HEK293 (cell line): ENCODE measurements around the gene PHF21A.

Source experiments
- CTCF ChIA-PET: fragments of 350-600 bp; formaldehyde crosslinking; extraction: SDS; loops from one replicate; lab custom pipeline; 2021; ENCODE audit warnings: antibody characterized with exemption; lab: Yijun Ruan, JAX
- POLR2A ChIA-PET: fragments of 300-600 bp; formaldehyde crosslinking; extraction: SDS; loops from one replicate; lab custom pipeline; 2020; ENCODE audit warnings: antibody characterized with exemption, inconsistent platforms; lab: Yijun Ruan, JAX
- H3K27ac ChIP-seq: fragments of 200-500 bp; sonication (Bioruptor generic); 2 replicates; pipeline ENCODE4 v1.5.1; 2014; ENCODE audit warnings: low read depth, low read length, control low read depth, inconsistent platforms; ENCODE audit errors: extremely low read depth
- H3K36me3 ChIP-seq, 2 experiments: fragments of 200-500 bp in 1 of 2; sonication (Bioruptor generic) in 1 of 2; 1 replicate in 1 of 2; 2 replicates in 1 of 2; pipeline ENCODE4 v1.5.1; 2014 to 2017; ENCODE audit warnings: inconsistent platforms in 2 of 2, low read length in 2 of 2; ENCODE audit not compliant: control insufficient read depth in 2 of 2, insufficient read depth in 1 of 2
- H3K4me1 ChIP-seq: fragments of 200-500 bp; sonication (Bioruptor generic); 2 replicates; pipeline ENCODE4 v1.5.1; 2014; ENCODE audit warnings: mild to moderate bottlenecking, low read length, inconsistent platforms; ENCODE audit not compliant: control insufficient read depth, insufficient read depth
- H3K4me3 ChIP-seq: 2 replicates; pipeline ENCODE4 v1.5.1; 2011; ENCODE audit warnings: low read depth, mild to moderate bottlenecking, control low read depth, low read length, moderate library complexity
- H3K9me3 ChIP-seq: fragments of 200-500 bp; sonication (Bioruptor generic); 2 replicates; pipeline ENCODE4 v1.5.1; 2014; ENCODE audit warnings: low read depth, low read length, inconsistent platforms; ENCODE audit not compliant: control insufficient read depth, insufficient read depth
- BCL11A ChIP-seq: fragments of 450-650 bp; formaldehyde crosslinking; IDR thresholded peaks from 2 replicates; pipeline ENCODE4 v1.5.1; 2016; ENCODE audit warnings: low read depth, missing biosample characterization, missing genetic modification characterization
- BCL6B ChIP-seq: fragments of 450-650 bp; formaldehyde crosslinking; IDR thresholded peaks from 2 replicates; pipeline ENCODE4 v1.5.1; 2017; ENCODE audit warnings: missing biosample characterization, missing genetic modification characterization
- FEZF1 ChIP-seq: fragments of 450-650 bp; formaldehyde crosslinking; IDR thresholded peaks from 2 replicates; pipeline ENCODE4 v1.5.1; 2016; ENCODE audit warnings: missing biosample characterization, missing genetic modification characterization
- KLF7 ChIP-seq: fragments of 450-650 bp; formaldehyde crosslinking; IDR thresholded peaks from 2 replicates; pipeline ENCODE4 v1.5.1; 2016; ENCODE audit warnings: missing biosample characterization, missing genetic modification characterization, borderline replicate concordance
- SCRT2 ChIP-seq: fragments of 450-650 bp; formaldehyde crosslinking; IDR thresholded peaks from 2 replicates; pipeline ENCODE4 v1.5.1; 2016; ENCODE audit warnings: missing biosample characterization, missing genetic modification characterization
- SP3 ChIP-seq: fragments of 450-650 bp; formaldehyde crosslinking; IDR thresholded peaks from 2 replicates; pipeline ENCODE4 v1.5.1; 2016; ENCODE audit warnings: missing biosample characterization, missing genetic modification characterization
- ZBTB26 ChIP-seq: fragments of 450-650 bp; formaldehyde crosslinking; optimal IDR thresholded peaks from 2 replicates; pipeline ENCODE3; 2016; ENCODE audit warnings: missing biosample characterization, mild to moderate bottlenecking, missing genetic modification characterization
- ZBTB7A ChIP-seq: fragments of 450-650 bp; formaldehyde crosslinking; IDR thresholded peaks from 2 replicates; pipeline ENCODE4 v1.5.1; 2016; ENCODE audit warnings: low read depth, missing biosample characterization, missing genetic modification characterization
- ZNF10 ChIP-seq: fragments of 450-650 bp; formaldehyde crosslinking; IDR thresholded peaks from 2 replicates; pipeline ENCODE4 v1.5.1; 2017; ENCODE audit warnings: missing biosample characterization, missing genetic modification characterization
- ZNF138 ChIP-seq: fragments of 450-650 bp; formaldehyde crosslinking; IDR thresholded peaks from 2 replicates; pipeline ENCODE4 v1.5.1; 2016; ENCODE audit warnings: missing biosample characterization, missing genetic modification characterization, borderline replicate concordance
- ZNF140 ChIP-seq: fragments of 450-650 bp; formaldehyde crosslinking; IDR thresholded peaks from 2 replicates; pipeline ENCODE4 v1.5.1; 2016; ENCODE audit warnings: missing biosample characterization, missing genetic modification characterization
- ZNF175 ChIP-seq: fragments of 450-650 bp; formaldehyde crosslinking; IDR thresholded peaks from 2 replicates; pipeline ENCODE4 v1.5.1; 2016; ENCODE audit warnings: missing biosample characterization, missing genetic modification characterization
- ZNF211 ChIP-seq: fragments of 450-650 bp; formaldehyde crosslinking; IDR thresholded peaks from 2 replicates; pipeline ENCODE4 v1.5.1; 2016; ENCODE audit warnings: low read depth, missing biosample characterization, missing genetic modification characterization
- ZNF280C ChIP-seq: fragments of 450-650 bp; formaldehyde crosslinking; IDR thresholded peaks from 2 replicates; pipeline ENCODE4 v1.5.1; 2016; ENCODE audit warnings: missing biosample characterization, missing genetic modification characterization
- ZNF394 ChIP-seq: fragments of 450-650 bp; formaldehyde crosslinking; IDR thresholded peaks from 2 replicates; pipeline ENCODE4 v1.5.1; 2016; ENCODE audit warnings: missing biosample characterization, missing genetic modification characterization, mild to moderate bottlenecking, moderate library complexity, borderline replicate concordance
- ZNF416 ChIP-seq: fragments of 450-650 bp; formaldehyde crosslinking; IDR thresholded peaks from 2 replicates; pipeline ENCODE4 v1.5.1; 2016; ENCODE audit warnings: missing biosample characterization, missing genetic modification characterization
- ZNF48 ChIP-seq: fragments of 450-650 bp; formaldehyde crosslinking; IDR thresholded peaks from 2 replicates; pipeline ENCODE4 v1.5.1; 2016; ENCODE audit warnings: missing biosample characterization, missing genetic modification characterization
- ZNF549 ChIP-seq: fragments of 450-650 bp; IDR thresholded peaks from 2 replicates; pipeline ENCODE4 v1.5.1; 2018; ENCODE audit warnings: missing biosample characterization, missing genetic modification characterization, mild to moderate bottlenecking, inconsistent platforms, moderate library complexity
- ZNF585B ChIP-seq: fragments of 450-650 bp; formaldehyde crosslinking; IDR thresholded peaks from 2 replicates; pipeline ENCODE4 v1.5.1; 2016; ENCODE audit warnings: missing biosample characterization, missing genetic modification characterization
- ZNF596 ChIP-seq: fragments of 450-650 bp; IDR thresholded peaks from 2 replicates; pipeline ENCODE4 v1.5.0; 2018; ENCODE audit warnings: missing biosample characterization, mild to moderate bottlenecking, missing genetic modification characterization, moderate library complexity

Gene PHF21A

GRCh38 chr11:46026606-46027293, 94.5 kb downstream of the PHF21A start (continued):
- TF ChIP-seq ZNF280C (tag by site-specific recombination): no peak

GRCh38 chr11:46020084-46020599, 101.1 kb downstream of the PHF21A start:
- TF ChIP-seq ZNF585B (no peak), ZNF596 (tag by site-specific recombination) (no peak), ZBTB26 (tag by site-specific recombination) (no peak), ZNF549 (tag by site-specific recombination) (no peak), SP3 (no peak), ZNF394 (tag by site-specific recombination) (no peak), ZBTB7A (tag by site-specific recombination) (no peak), BCL11A (tag by site-specific recombination) (no peak), ZNF10 (tag by site-specific recombination) (no peak), ZNF175 (tag by site-specific recombination) (no peak), SCRT2 (tag by site-specific recombination) (no peak), ZNF48 (tag by site-specific recombination) (no peak), ZNF138 (tag by site-specific recombination) (no peak), ZNF140 (tag by site-specific recombination) (no peak), ZNF211 (tag by site-specific recombination) (no peak), BCL6B (no peak), KLF7 (tag by site-specific recombination) (no peak), FEZF1 (tag by site-specific recombination) (no peak), ZNF416 (tag by site-specific recombination) (no peak)
- Histone ChIP-seq H3K4me1 (no peaks in the 10 kb centered on the region), H3K4me3 (no peak overlapping the region), H3K9me3 (no peaks in the 10 kb centered on the region), H3K36me3 (no peaks in the 10 kb centered on the region), H3K27ac (no peak overlapping the region)
- ChIA-PET POLR2A (interaction anchor here (0.6 kb wide), 1 partner anchor 206 kb away, joined by 3 read pairs; no protein-coding TSS in a partner anchor), CTCF (interaction anchor here (1.3 kb wide), 1 partner anchor 14 kb away, joined by 8 read pairs; no protein-coding TSS in a partner anchor)
